Measurements from ENCODE around the gene MRPS2. TPM values are rescaled to one million over a fixed set of nuclear protein-coding genes. Genes with fewer than 3 reads are reported as not detected.

Gene MRPS2
- total RNA-seq, 4 donors from 2014 or later: 21.4 to 37.6 (median 25.6) TPM

DNA sequence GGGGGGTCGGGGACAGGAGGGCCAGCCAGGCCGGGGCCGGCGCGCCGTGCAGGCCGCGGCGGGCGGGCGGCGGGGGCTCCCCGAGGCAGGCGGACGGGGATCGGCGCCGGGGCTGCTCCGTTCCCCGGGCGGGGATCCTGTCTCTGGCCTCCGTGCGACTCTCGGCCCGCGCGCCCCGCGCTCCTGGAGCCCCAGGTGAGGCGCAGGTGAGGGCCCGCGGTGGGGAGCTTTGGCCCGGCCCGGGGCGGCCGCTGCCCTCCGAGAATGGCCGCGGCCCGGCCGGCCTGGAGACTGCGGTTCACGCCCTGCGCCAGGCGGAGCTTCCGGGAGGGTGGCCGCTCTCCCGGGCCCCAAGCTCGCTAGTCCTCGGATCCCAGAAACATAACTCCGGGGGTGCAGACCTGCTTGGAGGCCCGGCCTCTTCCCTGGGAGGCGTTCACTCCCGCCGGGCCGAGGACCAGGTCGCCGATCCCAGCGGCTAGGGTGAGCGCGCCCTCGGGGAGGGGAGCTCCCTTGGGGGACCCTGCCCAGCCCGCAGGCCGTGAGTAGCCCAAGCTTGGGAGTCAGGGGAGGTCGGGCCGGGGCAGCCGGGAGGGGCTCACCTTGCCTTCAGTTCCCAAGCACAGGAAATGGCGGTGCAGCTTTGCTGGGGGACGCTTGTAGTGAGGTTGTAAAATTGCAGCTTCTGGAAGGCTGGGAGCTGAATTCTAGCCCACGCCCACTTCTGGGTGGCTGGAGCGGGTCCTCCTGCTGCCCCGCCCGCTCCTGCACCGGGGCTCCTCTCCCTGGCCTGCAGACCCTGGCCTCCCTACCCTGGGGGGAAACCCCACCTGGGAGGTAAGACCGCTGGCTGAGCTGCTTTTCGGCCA, 20.2 kb upstream of the MRPS2 start:
- H3K36me3 ChIP-seq: peaks cover 0 to 21% of the 10 kb centered on the region in 2 donors
- peak overlapping the region; percentile 58 to 85 for H3K4me3 ChIP-seq
- peak overlapping the region in 3 of 4 donors; percentile 66 to 80 (median 66) for H3K27ac ChIP-seq
- H3K9me3 ChIP-seq: no peaks in the 10 kb centered on the region
- H3K27me3 ChIP-seq: no peaks in the 10 kb centered on the region
- H3K4me1 ChIP-seq: peaks cover 0 to 27% (median 6%) of the 10 kb centered on the region in 3 donors
- WGBS, 2 donors (ENCODE audit: low coverage in 1 of 2): 0% methylated on average over 5 of the region's 76 CpGs; no CpG with 5 or more reads in 1 of the 2 donors
- ATAC-seq: peak; percentile 62
- no peak for TF ChIP-seq POLR2AphosphoS5 (IDR thresholded peaks at IDR 0.05)
- no peak for TF ChIP-seq EP300 (IDR thresholded peaks at IDR 0.05)
- TF ChIP-seq POLR2A (IDR thresholded peaks at IDR 0.05): peak; percentile 4 to 12
- TF ChIP-seq, protein P1, sequence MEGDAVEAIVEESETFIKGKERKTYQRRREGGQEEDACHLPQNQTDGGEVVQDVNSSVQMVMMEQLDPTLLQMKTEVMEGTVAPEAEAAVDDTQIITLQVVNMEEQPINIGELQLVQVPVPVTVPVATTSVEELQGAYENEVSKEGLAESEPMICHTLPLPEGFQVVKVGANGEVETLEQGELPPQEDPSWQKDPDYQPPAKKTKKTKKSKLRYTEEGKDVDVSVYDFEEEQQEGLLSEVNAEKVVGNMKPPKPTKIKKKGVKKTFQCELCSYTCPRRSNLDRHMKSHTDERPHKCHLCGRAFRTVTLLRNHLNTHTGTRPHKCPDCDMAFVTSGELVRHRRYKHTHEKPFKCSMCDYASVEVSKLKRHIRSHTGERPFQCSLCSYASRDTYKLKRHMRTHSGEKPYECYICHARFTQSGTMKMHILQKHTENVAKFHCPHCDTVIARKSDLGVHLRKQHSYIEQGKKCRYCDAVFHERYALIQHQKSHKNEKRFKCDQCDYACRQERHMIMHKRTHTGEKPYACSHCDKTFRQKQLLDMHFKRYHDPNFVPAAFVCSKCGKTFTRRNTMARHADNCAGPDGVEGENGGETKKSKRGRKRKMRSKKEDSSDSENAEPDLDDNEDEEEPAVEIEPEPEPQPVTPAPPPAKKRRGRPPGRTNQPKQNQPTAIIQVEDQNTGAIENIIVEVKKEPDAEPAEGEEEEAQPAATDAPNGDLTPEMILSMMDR (IDR thresholded peaks at IDR 0.05): peak in 1 of 4 experiments; percentile 8

DNA sequence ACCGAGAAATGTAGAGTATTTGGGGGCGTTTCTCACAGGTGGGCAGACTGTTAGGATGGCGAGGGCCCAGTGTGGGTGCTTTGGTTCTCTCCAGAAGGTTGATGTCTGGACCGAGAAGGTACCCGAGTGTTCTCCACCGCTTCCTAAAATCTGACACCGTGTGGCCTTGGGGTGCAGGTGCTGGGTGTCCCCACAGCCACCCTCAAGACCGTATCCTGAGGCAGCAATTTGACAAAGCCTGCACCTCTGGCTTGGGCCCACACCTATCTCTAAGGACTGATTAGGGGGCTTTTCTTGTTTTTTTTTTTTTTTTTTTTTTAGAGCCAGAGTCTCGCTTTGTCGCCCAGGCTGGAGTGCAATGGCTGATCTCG, 19.6 kb upstream of the MRPS2 start:
- Histone ChIP-seq H3K36me3 (peaks cover 0 to 28% of the 10 kb centered on the region in 2 donors), H3K9me3 (no peaks in the 10 kb centered on the region), H3K4me1 (peaks cover 0 to 27% (median 6%) of the 10 kb centered on the region in 3 donors), H3K27ac (peak overlapping the region in 1 of 4 donors; percentile 66), H3K4me3 (peak overlapping the region in 1 of 2 donors; percentile 85), H3K27me3 (no peaks in the 10 kb centered on the region)
- TF ChIP-seq, protein P1 (IDR thresholded peaks at IDR 0.05): no peak
- TF ChIP-seq POLR2AphosphoS5 (IDR thresholded peaks at IDR 0.05) (no peak), EP300 (IDR thresholded peaks at IDR 0.05) (no peak), POLR2A (IDR thresholded peaks at IDR 0.05) (no peak)
- 49% methylated on average over 6 of the region's 11 CpGs; no CpG with 5 or more reads in 1 of the 2 donors for WGBS, 2 donors (ENCODE audit: low coverage in 1 of 2)
- ATAC-seq: no peak

DNA sequence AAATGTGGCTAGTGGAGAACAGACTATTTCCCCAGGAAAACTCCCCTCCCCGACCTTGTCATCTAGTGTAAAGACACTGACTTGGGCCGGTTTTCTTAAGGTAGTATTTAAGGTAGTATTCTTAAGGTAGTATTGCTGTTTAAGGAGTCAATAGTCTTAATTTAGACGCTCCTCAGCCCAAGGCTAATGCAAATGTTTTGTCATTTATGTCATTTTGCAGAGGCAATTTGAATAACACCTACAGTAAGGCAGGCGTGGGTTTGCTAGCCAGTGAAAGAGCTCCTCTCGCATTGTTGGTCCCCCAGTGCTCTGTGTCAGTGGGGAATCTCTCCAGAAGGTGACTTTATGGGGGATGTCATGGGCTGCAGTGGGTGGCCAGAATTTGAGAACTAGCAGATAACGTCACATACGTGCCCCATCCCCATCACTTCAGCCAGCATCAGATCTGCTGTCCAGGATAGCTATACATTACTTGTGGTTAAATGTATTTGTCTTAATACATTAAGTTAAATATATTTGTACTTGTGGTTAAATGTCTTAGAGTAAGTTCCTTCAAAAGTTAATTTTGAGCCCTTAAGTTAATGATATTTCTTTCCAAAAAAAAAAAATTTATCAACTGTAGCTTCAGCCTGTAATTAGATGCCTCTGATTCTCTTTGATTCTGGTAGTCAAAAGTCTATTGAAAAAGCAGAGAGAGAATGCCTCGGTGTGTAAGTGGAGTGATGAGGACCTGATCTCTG, 18.3 kb upstream of the MRPS2 start:
- Histone ChIP-seq H3K27ac (no peak overlapping the region), H3K9me3 (no peaks in the 10 kb centered on the region), H3K4me1 (peaks cover 0 to 27% (median 6%) of the 10 kb centered on the region in 3 donors), H3K27me3 (no peaks in the 10 kb centered on the region), H3K36me3 (peaks cover 0 to 40% of the 10 kb centered on the region in 2 donors), H3K4me3 (no peak overlapping the region)
- no peak for ATAC-seq
- WGBS, 2 donors (ENCODE audit: low coverage in 1 of 2): 74 to 76% methylated on average over 5 to 8 of the region's 8 CpGs
- no peak for TF ChIP-seq POLR2A (IDR thresholded peaks at IDR 0.05)
- TF ChIP-seq EP300 (IDR thresholded peaks at IDR 0.05): no peak
- TF ChIP-seq, protein P1 (IDR thresholded peaks at IDR 0.05): no peak
- no peak for TF ChIP-seq POLR2AphosphoS5 (IDR thresholded peaks at IDR 0.05)

- Histone ChIP-seq H3K27ac (no peak overlapping the region), H3K36me3 (peaks cover 0 to 65% of the 10 kb centered on the region in 2 donors), H3K4me1 (peaks cover 0 to 14% (median 6%) of the 10 kb centered on the region in 3 donors), H3K9me3 (no peaks in the 10 kb centered on the region), H3K27me3 (no peaks in the 10 kb centered on the region), H3K4me3 (no peak overlapping the region)
- no peak for ATAC-seq
- TF ChIP-seq EP300 (IDR thresholded peaks at IDR 0.05) (no peak), POLR2AphosphoS5 (IDR thresholded peaks at IDR 0.05) (no peak), POLR2A (IDR thresholded peaks at IDR 0.05) (no peak)
- TF ChIP-seq, protein P1 (IDR thresholded peaks at IDR 0.05): no peak
- 97 to 100% methylated on average over 1 to 6 of the region's 47 CpGs for WGBS, 2 donors (ENCODE audit: low coverage in 1 of 2)
Observed at GRCh38 chr9:135484460-135485277, 15.8 kb upstream of the MRPS2 start.

All from gastroesophageal sphincter (tissue), 4 donors.